Measurements from ENCODE around the gene CNTROB.

- TF ChIP-seq EZH2 (IDR thresholded peaks at IDR 0.05; ENCODE audit: borderline replicate concordance, low read depth, low read length, severe bottlenecking): no peak
- TF ChIP-seq, protein P1, sequence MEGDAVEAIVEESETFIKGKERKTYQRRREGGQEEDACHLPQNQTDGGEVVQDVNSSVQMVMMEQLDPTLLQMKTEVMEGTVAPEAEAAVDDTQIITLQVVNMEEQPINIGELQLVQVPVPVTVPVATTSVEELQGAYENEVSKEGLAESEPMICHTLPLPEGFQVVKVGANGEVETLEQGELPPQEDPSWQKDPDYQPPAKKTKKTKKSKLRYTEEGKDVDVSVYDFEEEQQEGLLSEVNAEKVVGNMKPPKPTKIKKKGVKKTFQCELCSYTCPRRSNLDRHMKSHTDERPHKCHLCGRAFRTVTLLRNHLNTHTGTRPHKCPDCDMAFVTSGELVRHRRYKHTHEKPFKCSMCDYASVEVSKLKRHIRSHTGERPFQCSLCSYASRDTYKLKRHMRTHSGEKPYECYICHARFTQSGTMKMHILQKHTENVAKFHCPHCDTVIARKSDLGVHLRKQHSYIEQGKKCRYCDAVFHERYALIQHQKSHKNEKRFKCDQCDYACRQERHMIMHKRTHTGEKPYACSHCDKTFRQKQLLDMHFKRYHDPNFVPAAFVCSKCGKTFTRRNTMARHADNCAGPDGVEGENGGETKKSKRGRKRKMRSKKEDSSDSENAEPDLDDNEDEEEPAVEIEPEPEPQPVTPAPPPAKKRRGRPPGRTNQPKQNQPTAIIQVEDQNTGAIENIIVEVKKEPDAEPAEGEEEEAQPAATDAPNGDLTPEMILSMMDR (IDR thresholded peaks at IDR 0.05; ENCODE audit: borderline replicate concordance, extremely low read depth, low read length, poor library complexity, severe bottlenecking): no peak
Observed at GRCh38 chr17:7932483-7932891, 481 bp downstream of the CNTROB start.

All from DND-41 (cell line).